Right ventricle myocardium superior (tissue), 1 donor: ENCODE data around the gene S100PBP. TPM values are rescaled to one million over a fixed set of nuclear protein-coding genes. Genes with fewer than 3 reads are reported as not detected.

Source experiments
- ATAC-seq: fragments of 200-7000 bp; cut with Tn5 transposase; one replicate; pipeline ENCODE4 v1.9.1; 2020; ENCODE audit warnings: mild to moderate bottlenecking; ENCODE audit not compliant: poor library complexity
- DNase-seq: peaks from one replicate; pipeline ENCODE4 v3.0.0-alpha.2; 2020
- intact Hi-C: fragments of 100-400 bp; cut with DNase I; formaldehyde crosslinking; loops from one replicate; pipeline ENCODE4 v1.11.2; 2022
- long read RNA-seq: library from polyadenylated mRNA; unstranded; transcript quantifications from one replicate; pipeline ENCODE4 v2.0.0, GENCODE V29; 2021
- total RNA-seq: library from RNA; stranded (reverse); fragmentation: NEBNext Ultra II Directional; extraction: Animal tissue kit (Norgen Biotek cat#: 25700); gene quantifications from one replicate; pipeline ENCODE4 v1.2.1, GENCODE V29; 2021
- donor health status: DM: no; HTN: yes; CAD: no; lungs with severe emphysema.

S100PBP gene
- 12.7 TPM for total RNA-seq
- long read RNA-seq, full-length matches to known transcripts = 5 of 15 reads
- long read RNA-seq, partial matches to known transcripts = 1 of 15 reads
- long read RNA-seq, other reads (novel, unspliced or antisense) = 9 of 15 reads

DNA sequence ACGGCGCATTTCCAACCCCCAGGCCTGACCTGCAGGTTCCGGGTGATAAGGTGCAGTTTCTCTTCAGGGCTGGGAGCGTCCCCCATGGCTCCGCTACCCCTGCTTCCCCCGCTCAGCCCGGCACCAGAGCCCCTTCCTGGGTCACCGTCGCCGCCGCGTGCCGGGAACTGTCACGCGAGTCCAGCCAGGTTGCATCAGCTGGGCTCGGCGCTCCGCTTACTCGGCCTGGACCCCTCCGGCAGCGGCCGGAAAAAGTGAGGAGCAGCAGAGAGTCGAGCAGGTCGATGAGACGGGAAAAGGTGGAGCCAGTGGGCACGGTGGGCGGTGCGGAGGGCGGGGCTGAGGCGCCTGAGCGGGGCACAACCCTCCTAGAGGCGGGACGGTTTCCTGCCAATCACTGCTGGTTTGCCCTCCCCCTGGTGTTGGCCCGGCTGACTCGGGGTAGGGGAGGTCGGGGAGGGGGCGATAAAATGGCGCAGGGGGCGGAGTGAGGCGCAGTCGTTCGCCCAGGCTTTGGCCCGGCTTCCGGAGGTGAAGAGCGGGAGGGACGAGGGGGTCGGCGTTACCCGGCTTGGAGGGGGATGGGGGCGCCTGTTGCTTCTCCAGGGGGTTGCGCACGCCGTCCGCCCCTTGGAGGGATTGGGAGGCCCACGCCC is at the start of gene S100PBP, which contains the start of gene YARS1:
TSS of gene S100PBP (plus strand) at position 495 of the 656 bp plus-strand sequence. CDS start 8,447 bp downstream, outside the sequence.
TSS of gene YARS1 (minus strand) at position 200 of the 656 bp plus-strand sequence. CDS start at position 86, 114 bp downstream.
- ATAC-seq (peak; percentile 98), DNase-seq (peak; percentile 100)
- intact Hi-C loops = no loop called here

DNA sequence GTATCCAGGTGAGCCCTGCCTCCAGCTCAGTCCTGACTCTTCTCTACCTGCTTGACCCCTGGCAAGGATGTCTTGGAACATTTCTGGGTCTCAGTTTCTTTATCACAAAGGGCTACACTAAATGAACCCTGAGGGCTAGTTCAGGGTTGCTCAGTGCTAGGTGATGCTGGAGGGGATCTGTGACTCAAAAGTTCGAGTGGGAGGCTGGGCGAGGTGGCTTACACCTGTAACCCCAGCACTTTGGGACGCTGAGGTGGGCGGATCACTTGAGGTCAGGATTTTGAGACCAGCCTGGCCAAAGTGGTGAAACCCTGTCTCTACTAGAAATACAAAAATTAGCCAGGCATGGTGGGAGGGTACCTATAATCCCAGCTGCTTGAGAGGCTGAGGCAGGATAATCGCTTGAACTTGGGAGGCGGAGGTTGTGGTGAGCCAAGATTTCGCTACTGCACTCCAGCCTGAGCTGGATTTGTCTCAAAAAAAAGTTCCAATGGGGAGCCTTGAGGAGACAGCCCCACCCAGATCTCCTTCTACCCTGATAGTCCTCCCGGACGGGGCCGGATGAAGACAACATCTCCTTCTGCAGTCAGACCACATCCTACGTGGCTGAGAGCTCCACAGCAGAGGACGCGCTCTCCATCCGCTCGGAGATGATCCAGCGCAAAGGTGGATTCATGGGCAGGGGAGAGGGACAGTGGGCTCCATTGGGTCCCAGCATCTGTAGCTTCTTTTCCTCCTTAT is 49.2 kb upstream of the S100PBP start:
- DNase-seq (no peak), ATAC-seq (no peak)
- intact Hi-C loops = no loop called here

DNA sequence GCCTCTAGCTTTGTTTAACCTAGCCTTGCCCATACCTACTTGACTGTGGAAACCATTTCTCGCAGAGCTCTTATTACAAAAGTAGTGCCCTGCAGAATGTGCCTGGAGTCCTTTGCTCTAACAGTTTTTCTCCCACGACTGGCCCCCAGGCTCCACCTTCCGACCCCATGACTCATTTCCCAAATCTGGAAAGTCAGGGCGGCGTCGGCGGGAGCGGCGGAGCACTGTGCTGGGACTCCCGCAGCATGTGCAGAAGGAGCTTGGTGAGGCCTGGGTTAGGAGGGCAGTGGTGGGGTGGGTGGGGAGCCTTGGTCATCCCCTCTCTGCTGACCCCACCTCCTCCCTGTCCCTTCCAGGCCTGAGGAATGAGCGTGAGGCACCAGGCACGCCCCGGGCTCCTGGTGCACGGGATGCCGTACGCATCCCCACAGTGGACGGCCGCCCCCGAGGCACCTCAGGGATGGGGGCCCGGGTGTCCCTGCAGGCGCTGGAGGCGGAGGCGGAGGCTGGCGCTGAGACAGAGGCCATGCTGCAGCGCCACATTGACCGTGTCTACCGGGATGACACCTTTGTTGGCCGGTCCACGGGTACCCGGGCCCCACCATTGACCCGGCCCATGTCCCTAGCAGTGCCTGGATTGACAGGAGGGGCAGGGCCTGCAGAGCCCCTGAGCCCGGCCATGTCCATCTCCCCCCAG is 47.8 kb upstream of the S100PBP start:
- DNase-seq = no peak
- ATAC-seq = no peak
- intact Hi-C loops = no loop called here

DNA sequence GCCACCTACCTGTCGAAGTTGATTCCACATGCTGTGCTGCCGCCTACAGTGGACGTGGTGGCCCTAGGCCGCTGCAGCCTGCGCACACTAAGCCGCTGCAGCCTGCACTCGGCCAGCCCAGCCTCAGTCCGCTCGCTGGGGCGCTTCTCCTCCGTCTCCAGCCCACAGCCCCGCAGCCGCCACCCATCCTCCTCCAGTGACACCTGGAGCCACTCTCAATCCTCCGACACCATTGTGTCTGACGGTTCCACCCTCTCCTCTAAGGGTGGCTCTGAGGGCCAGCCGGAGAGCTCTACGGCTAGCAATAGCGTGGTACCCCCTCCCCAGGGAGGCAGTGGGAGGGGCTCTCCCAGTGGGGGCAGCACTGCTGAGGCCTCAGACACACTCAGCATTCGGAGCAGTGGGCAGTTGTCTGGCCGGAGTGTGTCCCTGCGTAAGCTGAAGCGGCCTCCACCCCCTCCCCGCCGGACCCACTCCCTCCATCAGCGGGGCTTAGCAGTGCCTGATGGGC is 47.2 kb upstream of the S100PBP start:
- no peak for ATAC-seq
- intact Hi-C loops = no loop called here
- no peak for DNase-seq

DNA sequence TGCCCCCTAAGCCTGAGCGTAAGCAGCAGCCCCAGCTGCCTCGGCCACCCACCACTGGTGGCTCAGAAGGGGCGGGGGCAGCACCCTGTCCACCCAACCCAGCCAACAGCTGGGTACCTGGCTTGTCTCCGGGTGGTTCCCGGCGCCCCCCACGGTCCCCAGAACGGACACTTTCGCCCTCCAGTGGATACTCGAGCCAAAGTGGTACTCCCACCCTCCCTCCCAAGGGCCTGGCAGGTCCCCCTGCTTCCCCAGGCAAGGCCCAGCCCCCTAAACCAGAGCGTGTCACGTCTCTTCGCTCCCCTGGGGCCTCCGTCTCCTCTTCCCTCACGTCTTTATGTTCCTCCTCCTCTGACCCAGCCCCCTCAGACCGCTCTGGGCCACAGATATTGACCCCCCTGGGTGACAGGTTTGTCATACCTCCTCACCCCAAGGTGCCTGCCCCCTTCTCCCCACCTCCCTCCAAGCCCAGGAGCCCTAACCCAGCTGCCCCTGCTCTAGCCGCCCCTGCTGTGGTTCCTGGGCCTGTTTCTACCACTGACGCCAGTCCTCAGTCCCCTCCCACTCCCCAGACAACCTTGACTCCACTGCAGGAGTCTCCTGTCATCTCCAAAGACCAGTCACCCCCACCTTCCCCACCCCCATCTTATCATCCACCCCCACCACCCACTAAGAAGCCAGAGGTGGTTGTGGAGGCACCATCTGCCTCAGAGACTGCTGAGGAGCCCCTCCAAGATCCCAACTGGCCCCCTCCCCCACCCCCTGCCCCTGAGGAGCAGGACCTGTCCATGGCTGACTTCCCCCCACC is 46.5 kb upstream of the S100PBP start:
- DNase-seq (no peak), ATAC-seq (no peak)
- intact Hi-C loops = no loop called here

DNA sequence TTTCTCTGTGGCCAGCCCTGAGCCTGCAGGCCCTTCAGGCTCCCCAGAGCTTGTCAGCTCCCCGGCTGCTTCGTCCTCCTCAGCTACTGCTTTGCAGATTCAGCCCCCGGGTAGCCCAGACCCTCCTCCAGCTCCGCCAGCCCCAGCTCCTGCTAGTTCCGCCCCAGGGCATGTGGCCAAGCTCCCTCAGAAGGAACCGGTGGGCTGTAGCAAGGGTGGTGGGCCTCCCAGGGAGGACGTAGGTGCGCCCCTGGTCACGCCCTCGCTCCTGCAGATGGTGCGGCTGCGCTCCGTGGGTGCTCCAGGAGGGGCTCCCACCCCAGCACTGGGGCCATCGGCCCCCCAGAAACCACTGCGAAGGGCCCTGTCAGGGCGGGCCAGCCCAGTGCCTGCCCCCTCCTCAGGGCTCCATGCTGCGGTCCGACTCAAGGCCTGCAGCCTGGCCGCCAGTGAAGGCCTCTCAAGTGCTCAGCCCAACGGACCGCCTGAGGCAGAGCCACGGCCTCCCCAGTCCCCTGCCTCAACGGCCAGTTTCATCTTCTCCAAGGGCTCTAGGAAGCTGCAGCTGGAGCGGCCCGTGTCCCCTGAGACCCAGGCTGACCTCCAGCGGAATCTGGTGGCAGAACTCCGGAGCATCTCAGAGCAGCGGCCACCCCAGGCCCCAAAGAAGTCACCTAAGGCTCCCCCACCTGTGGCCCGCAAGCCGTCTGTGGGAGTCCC is 45.7 kb upstream of the S100PBP start:
- DNase-seq = no peak
- no peak for ATAC-seq
- intact Hi-C loops = no loop called here

DNA sequence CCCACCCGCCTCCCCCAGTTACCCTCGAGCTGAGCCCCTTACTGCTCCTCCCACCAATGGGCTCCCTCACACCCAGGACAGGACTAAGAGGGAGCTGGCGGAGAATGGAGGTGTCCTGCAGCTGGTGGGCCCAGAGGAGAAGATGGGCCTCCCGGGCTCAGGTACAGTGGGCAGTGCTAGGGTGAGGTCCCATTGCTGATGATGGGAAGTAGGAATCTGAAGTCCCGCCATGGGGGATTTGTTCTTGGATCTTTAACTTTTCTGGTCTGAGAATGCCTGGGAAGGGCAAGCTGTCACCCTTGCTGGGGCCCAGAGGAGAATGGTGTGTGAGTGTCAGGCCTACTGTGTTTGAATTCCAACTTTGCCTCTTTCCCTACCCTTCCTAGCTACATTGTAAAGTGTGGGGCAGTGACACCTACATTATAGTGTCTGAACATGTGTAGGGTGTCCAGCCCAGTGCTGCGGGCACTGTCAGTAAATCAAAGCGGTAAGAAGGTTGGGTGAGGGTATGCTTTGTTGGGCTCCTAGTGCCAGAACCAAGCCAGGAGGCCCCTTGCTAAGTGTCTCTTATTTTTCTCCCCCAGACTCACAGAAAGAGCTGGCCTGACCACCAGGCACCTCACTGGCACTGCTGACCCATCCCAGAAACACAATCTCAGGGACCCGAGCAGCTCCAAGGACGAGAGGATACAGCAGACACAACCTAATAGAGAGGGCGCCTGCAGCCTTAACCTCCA is 45.0 kb upstream of the S100PBP start:
- DNase-seq = no peak
- intact Hi-C loops = loop anchor here (1.0 kb wide), 1 partner anchor 60 kb away; no protein-coding TSS in a partner anchor
- ATAC-seq = peak; percentile 7

DNA sequence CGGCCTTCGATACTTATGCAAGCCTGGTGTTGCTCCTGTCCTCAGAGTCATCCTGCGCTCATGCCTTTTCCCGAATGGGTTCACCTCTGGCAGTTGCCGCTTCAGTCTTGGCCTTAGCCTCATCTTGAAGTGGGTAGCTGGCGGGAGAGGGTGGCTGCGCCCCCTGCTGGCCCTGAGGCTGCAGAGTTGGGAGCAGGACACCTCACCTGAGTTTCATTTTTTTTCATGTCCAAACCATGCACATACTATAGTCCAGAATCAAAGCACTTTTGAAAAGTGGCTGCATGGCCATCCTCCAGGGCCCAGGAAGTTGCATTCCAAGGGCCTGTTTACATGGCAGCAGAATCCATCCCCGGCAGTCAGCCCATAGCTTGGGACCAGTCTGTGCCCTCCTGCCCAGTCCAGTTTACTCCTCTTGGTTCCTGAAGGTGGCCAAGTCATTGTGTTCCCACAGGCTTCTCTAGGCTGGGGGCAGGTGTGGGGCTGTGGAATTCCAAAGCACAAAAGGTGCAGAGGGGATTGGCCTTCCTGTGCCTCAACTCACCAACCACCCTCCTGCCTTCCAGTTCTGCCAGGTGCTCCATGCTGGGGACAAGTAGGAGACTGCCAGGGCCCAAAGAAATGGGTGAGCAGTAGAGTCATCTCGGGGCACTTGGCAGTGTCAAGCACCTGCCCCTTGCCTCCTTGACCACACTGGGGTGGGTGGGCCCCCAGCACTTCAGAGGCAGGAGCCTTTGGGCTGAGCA is 44.3 kb upstream of the S100PBP start:
- peak; percentile 90 for DNase-seq
- intact Hi-C loops = loop anchor here (1.0 kb wide), 1 partner anchor 61 kb away; no protein-coding TSS in a partner anchor
- ATAC-seq = peak; percentile 92

DNA sequence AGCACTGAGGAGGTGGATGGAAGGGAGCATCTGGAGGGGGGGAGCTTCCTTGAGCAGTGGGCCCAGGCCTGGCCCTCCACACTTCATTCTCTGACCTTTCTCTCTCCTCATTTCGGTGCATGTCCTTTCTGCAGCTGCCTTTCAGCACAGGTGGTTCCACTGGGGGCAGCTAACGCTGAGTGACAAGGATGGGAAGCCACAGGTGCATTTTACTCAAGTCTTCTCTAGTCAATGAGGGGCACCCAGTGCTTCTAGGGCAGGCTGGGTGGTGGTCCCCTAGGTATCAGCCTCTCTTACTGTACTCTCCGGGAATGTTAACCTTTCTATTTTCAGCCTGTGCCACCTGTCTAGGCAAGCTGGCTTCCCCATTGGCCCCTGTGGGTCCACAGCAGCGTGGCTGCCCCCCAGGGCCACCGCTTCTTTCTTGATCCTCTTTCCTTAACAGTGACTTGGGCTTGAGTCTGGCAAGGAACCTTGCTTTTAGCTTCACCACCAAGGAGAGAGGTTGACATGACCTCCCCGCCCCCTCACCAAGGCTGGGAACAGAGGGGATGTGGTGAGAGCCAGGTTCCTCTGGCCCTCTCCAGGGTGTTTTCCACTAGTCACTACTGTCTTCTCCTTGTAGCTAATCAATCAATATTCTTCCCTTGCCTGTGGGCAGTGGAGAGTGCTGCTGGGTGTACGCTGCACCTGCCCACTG is 43.5 kb upstream of the S100PBP start:
- ATAC-seq = no peak
- DNase-seq = no peak
- intact Hi-C loops = loop anchor here (1.0 kb wide), 1 partner anchor 62 kb away; no protein-coding TSS in a partner anchor

DNA sequence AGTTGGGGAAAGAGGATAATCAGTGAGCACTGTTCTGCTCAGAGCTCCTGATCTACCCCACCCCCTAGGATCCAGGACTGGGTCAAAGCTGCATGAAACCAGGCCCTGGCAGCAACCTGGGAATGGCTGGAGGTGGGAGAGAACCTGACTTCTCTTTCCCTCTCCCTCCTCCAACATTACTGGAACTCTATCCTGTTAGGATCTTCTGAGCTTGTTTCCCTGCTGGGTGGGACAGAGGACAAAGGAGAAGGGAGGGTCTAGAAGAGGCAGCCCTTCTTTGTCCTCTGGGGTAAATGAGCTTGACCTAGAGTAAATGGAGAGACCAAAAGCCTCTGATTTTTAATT is 43.0 kb upstream of the S100PBP start:
- ATAC-seq = no peak
- intact Hi-C loops = no loop called here
- DNase-seq = no peak

DNA sequence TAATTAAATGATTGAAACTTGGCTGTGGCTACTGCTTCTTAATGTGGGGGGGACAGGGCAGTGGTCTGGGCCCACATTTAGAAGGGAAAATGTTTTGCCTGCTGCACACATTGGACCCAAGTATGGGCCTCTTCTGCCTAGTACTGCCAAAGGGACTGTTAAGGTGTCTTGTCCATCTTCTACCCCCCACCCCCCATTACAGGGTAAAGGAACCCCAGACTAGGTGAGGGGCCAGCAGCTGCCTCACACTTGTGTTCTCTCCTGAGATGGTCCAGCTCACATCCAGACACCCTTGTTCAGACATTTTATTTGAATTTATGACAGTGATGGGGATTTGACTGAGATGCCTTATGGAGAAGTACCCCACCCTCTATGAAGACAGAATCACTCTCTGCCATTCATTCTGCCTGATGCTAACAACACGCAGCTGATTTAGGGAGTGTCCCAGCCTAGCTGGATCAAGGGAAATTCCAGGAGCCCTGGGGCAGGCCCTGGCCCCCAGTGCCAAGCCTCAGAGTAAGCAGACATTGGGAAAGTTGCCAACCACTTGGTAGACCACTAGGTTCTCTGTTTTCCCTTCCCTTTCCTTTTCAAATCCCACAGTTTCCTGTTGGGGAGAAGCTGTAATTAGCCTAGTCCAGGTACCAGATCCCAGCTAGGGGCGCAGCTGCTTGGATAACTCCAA is 42.4 kb upstream of the S100PBP start:
- DNase-seq = no peak
- ATAC-seq = no peak
- intact Hi-C loops = no loop called here

DNA sequence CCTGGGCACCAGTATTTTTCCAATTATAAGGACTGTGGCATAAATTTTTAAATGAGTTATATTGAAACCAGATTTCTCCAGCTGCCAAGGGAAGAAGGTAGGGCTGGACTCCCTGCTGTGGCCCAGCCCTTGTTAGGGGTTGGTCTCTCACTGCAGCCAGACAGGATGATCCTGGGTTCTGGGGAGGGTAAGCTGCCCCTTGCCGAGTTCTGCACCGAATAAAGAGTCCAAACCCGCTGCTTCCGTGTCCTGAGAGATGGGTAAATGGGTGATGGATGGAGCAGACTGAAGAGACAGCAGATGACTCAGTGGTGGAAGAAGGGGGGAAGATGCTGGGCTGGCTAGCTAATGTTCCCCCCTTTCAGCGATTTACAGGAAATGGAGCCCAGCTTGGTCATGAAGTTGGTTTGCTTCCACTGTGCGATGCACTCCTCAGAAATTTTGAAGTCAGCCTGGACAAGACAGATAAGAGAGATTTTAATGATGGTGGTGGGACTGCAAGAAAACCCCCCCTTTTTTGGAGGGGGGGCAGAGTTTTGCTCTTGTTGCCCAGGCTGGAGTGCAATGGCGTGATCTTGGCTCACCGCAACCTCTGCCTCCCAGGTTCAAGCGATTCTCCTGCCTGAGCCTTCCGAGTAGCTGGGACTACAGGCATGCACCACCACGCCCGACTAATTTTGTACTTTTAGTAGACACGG is 41.7 kb upstream of the S100PBP start:
- intact Hi-C loops = no loop called here
- DNase-seq (no peak), ATAC-seq (no peak)

DNA sequence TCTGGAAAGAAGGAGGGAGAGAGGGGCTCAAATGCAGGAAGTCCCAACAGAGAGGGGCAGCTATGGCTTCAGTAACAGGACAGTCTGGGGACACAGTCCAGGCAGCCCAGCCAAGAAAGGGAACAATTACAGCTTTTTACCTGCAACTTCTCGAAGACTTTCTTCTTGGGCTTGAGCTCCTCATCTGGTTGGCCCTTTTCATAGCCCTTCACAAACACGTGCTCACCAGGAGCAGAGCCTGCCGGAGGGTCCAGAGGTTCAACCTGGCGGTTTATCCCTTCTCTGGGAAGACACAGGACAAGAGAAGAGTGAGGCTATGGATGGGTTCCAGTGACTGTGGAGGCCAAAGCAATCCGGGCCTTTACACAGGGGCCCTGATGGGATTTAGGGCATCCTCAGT is 38.2 kb upstream of the S100PBP start:
- DNase-seq = no peak
- ATAC-seq = no peak
- intact Hi-C loops = no loop called here

DNA sequence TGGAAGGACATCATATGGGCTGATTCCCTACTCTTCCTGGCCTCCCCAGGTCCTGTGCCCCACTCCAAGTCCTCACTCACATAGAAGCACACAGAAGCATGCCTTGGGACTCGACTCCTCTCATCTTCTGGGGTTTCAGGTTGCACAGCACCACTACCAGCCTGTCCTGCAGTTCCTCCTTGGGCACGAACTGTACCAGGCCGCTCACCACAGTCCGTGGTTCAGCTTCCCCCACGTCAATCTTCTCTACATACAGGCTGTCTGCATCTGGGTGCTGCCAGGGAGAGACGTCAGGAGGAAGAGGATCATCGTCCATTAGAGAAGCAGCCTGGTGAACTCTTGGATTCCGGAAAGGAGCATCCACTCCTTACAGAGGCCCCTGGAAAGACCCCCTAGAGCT is 37.4 kb upstream of the S100PBP start:
- no peak for DNase-seq
- no peak for ATAC-seq
- intact Hi-C loops = no loop called here
